HG02938 (cell line): Measurements from ENCODE around the gene NXPH2.
A peak's percentile ranks its signal among the peaks of the same experiment; 100 is the strongest.

Experiments used
- ATAC-seq: cut with Tn5 transposase; IDR thresholded peaks from one replicate; pipeline ENCODE4 v1.9.1; 2021; ENCODE audit warnings: mild to moderate bottlenecking, moderate library complexity; ENCODE audit not compliant: unreplicated experiment

Gene NXPH2

GRCh38 chr2:138640921-138641676 lies 139.1 kb downstream of the NXPH2 start:
- peak; percentile 79 for ATAC-seq

GRCh38 chr2:138637686-138638085 lies 142.5 kb downstream of the NXPH2 start:
- no peak for ATAC-seq

- ATAC-seq, result no peak
These were observed 143.1 kb downstream of the NXPH2 start for GRCh38 chr2:138637061-138637460.

- ATAC-seq, result no peak
These were observed 147.1 kb downstream of the NXPH2 start for GRCh38 chr2:138633049-138633448.

GRCh38 chr2:138632066-138632620 lies 148.0 kb downstream of the NXPH2 start:
- no peak for ATAC-seq

GRCh38 chr2:138630164-138630563 lies 150.0 kb downstream of the NXPH2 start:
- ATAC-seq, result no peak

GRCh38 chr2:138626148-138626547 lies 154.0 kb downstream of the NXPH2 start:
- no peak for ATAC-seq

- no peak for ATAC-seq
These were observed 157.6 kb downstream of the NXPH2 start for GRCh38 chr2:138622613-138623012.

GRCh38 chr2:138621139-138621538 lies 159.1 kb downstream of the NXPH2 start:
- ATAC-seq, result no peak

GRCh38 chr2:138620431-138620830 lies 159.8 kb downstream of the NXPH2 start:
- no peak for ATAC-seq
